ENCODE data around the gene ACTL8.
"Not testable (repeated sequence)": the region's sequence is repeated elsewhere in the genome, so short reads cannot be mapped to it uniquely, and the experiment has no call there.

ACTL8 gene

DNA sequence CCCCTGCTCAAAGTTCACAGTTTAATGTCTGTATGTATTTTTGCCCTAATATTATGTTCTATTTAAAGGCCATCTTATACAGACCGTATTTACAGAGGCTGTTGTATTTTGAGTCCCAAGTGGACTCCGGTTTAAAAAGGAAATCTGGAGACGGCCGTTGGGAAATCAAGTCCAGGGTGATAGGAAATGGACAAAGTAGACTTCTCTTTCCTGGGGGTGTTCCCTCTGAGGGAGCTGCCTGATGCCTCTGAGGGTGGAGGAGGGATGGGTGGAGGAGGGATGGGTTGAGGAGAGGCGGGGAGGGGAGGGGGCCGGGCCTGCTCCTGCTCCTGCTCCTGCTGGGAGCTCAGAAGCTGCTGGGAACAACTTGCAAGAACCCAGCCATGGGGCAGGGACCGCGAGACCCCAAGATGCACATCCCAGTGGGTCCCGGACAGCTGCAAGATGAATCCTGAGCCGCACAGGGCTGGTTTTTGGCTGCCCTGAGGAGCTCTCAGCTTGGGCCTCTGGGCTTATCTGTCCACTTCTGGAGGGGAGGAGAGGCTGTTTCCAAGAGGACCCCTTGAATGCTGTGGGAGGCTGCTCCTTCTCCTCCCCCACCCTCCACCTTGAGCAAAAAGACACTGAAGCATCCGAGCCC is 12.0 kb upstream of the ACTL8 start:
- DNase-seq (ENCODE audit: insufficient read length, low spot score), result no peak

DNA sequence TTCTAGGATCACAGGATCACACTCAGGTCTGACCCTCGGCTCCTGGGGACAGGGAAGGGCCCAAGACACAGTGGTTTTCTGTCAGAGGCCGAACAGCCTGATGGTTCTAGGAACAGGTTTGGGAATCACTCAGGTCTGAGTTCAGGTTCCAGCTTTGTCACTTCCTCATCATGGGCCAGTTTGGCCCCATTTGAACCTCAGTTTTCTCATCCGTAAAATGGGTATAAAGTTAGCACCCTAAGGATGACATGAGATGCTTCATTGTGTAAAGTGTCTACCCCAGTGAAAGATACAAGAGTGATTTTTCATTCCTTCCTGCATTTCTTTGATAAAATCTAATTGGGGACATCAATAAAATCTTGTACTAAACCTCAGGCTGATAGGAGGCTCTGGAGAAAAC is 11.2 kb upstream of the ACTL8 start:
- DNase-seq (ENCODE audit: insufficient read length, low spot score) (no peak), FAIRE-seq (no peak)
- TF ChIP-seq, protein P1, sequence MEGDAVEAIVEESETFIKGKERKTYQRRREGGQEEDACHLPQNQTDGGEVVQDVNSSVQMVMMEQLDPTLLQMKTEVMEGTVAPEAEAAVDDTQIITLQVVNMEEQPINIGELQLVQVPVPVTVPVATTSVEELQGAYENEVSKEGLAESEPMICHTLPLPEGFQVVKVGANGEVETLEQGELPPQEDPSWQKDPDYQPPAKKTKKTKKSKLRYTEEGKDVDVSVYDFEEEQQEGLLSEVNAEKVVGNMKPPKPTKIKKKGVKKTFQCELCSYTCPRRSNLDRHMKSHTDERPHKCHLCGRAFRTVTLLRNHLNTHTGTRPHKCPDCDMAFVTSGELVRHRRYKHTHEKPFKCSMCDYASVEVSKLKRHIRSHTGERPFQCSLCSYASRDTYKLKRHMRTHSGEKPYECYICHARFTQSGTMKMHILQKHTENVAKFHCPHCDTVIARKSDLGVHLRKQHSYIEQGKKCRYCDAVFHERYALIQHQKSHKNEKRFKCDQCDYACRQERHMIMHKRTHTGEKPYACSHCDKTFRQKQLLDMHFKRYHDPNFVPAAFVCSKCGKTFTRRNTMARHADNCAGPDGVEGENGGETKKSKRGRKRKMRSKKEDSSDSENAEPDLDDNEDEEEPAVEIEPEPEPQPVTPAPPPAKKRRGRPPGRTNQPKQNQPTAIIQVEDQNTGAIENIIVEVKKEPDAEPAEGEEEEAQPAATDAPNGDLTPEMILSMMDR (IDR thresholded peaks at IDR 0.05; ENCODE audit: insufficient read depth, missing control alignments), result no peak

More for the DNA sequence above, 12.0 kb upstream of the ACTL8 start:
- no peak for FAIRE-seq
- TF ChIP-seq, protein P1 (IDR thresholded peaks at IDR 0.05; ENCODE audit: insufficient read depth, missing control alignments), result no peak

DNA sequence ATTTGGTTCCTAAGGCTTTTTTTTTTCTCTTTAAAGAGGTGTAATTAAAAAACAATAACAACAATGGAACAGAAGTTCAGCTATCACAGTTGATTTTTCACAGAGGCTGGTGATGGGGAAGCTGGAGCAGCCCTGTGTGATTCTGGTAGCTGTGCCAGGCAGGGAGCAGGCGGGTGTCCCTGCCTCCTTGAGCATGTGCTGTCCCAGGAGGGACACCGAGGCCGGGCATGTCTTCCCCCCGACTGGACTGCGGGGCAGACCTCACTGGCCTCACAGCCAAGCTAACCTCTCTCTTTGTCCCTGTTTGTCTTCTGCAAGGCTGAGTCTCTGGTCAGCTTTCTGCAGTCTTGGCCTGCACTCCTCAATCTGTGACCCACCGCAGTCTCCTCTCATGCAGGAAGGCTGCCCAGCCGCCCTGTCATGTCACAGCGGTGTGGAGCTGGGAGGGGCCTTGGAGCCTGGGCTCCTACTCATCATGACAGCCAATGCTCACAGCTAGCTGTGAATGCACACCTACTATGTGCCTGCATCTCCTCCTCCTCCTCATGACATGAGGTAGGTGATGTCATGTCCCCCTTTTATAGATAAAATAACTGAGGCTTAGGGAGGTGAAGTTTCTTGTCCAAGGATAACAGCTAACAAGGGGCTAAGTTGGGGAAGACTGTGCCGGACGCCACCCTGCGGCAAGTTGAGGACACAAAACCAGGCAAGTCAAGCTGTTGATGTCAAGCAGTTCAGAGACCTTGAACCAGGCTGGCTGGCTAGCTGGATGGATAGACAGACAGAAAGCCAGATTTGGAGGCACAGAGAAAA is 10.3 kb upstream of the ACTL8 start:
- no peak for DNase-seq (ENCODE audit: insufficient read length, low spot score)

DNA sequence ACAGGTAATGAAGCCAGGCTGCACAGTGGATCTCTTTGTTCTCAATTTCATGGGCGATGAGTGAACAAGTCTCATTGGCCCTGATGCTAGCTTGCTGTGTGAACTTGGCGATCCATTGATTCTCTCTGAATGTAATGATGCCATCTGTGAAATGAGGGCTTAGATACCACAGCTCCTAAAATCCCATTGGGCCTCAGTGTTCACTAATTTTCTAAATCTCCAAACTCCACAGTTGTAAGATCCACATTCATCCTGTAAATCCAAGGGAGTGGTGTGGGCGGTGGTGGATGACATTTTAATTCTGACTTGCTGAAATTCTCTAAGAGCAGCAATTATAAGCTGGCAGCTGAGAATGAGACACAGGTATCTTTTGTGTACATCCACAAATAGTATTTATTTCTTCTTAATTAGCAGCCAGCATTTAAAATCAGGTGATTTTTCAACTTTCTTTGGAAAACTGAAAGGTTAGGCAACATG is 9.6 kb upstream of the ACTL8 start:
- FAIRE-seq (no peak), DNase-seq (ENCODE audit: insufficient read length, low spot score) (no peak)
- TF ChIP-seq, protein P1 (IDR thresholded peaks at IDR 0.05; ENCODE audit: insufficient read depth, missing control alignments), result no peak

More for the DNA sequence above, 10.3 kb upstream of the ACTL8 start:
- no peak for FAIRE-seq
- TF ChIP-seq, protein P1 (IDR thresholded peaks at IDR 0.05; ENCODE audit: insufficient read depth, missing control alignments), result peak; percentile 19

DNA sequence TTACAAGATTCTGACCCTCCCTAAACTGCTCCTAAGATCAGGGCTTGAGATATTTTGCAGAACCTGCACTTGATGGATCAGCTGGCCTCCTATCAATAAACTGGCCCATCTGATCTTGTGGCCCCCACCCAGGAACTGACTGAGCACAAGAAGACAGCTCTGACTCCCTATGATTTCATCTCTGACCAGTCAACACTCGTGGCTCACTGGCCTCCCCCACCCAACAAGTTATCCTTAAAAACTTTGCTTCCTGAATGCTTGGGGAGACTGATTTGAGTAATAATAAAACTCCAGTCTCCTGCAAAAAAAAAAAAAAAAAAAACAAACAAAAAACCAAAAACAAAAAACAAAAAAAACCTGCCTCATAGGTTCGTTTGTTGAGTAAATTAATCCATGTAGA is 8.9 kb upstream of the ACTL8 start:
- DNase-seq (ENCODE audit: insufficient read length, low spot score); FAIRE-seq: not testable (repeated sequence)

DNA sequence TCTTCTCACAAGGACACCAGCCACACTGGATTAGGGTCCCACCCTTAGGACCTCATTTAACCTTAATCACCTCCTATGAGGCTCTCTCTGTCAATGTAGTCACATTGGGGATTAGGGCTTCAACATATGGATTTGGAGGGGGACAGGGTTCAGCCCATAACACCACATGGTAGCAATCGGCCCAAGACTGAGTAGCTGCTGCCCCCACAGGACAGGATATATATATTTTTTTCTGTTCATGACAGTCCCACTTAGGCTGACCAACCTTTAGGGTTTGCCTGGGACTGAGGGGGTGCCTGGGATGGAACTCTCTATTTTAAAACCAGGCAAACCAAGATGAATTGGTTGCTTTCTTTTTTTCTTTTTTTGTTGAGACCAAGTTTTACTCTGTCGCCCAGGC is 8.2 kb upstream of the ACTL8 start:
- no peak for DNase-seq (ENCODE audit: insufficient read length, low spot score)
- TF ChIP-seq, protein P1 (IDR thresholded peaks at IDR 0.05; ENCODE audit: insufficient read depth, missing control alignments), result no peak
- FAIRE-seq, result no peak

DNA sequence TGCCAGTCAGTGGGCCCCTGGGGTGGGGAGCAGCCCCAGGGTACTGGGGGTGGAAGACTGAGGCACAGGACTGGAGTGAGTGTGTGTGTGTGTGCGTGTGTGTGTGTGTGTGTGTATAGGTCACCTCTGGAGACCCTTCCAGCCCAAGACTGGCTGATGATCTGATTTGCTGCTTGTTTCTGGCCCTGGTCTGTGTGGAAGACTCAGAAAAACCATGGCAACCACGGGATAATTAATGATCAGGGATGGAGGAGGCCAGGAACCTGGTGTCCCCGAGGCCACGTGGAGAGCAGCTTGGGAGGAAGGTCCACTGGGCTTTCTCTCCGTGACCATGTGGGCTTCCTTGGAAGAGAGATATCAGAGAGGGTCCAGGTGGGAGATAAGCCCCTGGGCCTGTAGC is 4.8 kb upstream of the ACTL8 start:
- DNase-seq (ENCODE audit: insufficient read length, low spot score) (no peak), FAIRE-seq (no peak)
- TF ChIP-seq, protein P1 (IDR thresholded peaks at IDR 0.05; ENCODE audit: insufficient read depth, missing control alignments), result no peak

Data from D721Med (cell line).